GM21360 (cell line): ENCODE data around the gene BCL2.
A peak's percentile ranks its signal among the peaks of the same experiment; 100 is the strongest.

Source experiments
- ATAC-seq: cut with Tn5 transposase; IDR thresholded peaks from one replicate; pipeline ENCODE4 v1.9.1; 2021; ENCODE audit warnings: mild to moderate bottlenecking, moderate library complexity; ENCODE audit not compliant: unreplicated experiment

BCL2 gene

GRCh38 chr18:63329431-63330145 lies 10.0 kb upstream of the BCL2 start:
- no peak for ATAC-seq

DNA sequence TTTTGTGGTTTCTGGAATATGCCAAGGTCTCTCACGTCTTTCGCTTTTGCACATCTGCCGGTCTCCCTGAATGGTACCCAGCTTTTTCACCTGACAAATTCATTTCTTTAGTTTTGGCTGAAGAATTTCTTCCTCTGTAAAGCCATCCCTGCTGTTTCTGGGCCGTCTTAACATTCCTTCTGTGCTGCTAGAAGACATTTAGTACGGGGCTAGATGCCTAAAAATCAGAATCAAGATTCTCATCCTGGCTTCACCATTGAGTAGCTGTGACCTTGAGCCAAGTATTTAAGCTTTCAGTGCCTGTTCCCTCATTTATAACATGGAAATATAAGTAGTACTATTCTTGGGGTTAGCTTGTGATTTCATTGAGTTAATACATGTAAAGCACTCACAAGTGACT lies 6.4 kb upstream of the BCL2 start:
- ATAC-seq = no peak

GRCh38 chr18:63325086-63325686 lies 5.6 kb upstream of the BCL2 start:
- ATAC-seq = no peak

- no peak for ATAC-seq
These were observed 3.5 kb upstream of the BCL2 start for GRCh38 chr18:63322908-63323634.

DNA sequence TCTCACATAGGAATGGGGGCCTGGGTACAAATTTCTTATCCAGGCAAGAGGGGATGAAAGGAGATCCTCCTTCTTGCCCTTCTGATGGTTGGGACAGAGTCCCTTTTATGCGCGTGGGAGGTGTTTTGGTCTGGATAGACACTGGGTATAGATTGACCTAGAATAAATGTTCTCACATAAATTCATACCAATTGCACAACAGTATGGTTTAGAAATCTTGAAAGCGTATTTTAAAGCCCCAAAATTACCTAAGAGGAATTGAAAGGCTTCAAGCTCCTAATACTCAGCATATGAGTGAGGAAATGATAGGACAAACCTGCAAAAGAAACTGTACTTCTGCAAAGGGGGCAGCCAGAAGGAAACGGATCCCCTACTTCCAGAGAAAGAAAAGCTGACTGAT lies 2.6 kb upstream of the BCL2 start:
- no peak for ATAC-seq

DNA sequence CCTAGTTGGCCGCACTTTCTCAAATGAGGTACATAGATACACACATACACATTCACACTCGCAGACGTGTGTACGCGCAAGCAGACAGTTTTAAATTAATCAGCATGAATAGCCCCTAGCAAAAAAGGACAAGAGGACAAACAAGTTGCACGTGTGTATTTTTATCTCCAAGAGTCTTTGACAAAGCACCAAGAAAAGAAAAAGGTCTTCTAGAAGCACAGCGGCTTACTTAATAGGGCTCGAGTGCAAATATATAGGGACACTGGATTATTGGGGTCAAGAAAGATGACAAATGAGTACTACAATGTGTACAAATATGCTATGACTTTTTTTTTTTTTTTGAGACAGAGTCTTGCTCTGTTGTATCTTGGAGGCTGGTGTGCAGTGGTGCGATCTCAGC lies 1.7 kb upstream of the BCL2 start:
- ATAC-seq = no peak

DNA sequence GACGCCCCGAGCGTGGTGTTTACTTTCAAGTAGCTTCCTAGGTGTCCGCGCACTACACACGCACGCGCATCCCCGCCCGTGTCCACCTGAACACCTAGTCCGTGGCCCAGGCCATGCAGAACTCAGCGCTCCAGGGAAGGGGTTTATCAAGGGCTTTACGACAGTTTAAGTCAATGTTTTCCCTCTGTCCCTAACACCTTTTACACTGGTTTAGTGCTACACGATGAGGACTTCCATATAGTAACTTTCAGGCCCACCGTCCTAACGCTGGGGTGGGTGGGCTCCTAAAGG lies 1.4 kb upstream of the BCL2 start:
- ATAC-seq = no peak

- ATAC-seq = peak; percentile 46
These were observed 780 bp upstream of the BCL2 start for GRCh38 chr18:63320123-63320974.

DNA sequence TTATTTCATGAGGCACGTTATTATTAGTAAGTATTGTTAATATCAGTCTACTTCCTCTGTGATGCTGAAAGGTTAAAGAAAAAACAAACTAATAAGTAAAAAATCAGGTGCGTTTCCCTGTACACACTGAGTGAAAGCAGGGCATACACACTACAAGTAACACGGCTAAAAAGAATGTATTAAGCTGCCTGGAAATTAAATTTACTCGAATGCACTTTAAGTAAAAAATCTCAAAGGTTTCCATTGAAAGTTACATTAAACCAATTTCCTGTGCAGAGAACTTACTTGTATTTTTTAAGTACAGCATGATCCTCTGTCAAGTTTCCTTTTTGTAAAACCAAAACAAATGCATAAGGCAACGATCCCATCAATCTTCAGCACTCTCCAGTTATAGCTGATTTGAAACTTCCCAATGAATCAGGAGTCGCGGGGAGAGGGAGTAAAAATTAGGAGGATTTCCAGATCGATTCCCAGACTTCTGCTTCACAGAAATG lies 633 bp downstream of the BCL2 start:
- no peak for ATAC-seq

DNA sequence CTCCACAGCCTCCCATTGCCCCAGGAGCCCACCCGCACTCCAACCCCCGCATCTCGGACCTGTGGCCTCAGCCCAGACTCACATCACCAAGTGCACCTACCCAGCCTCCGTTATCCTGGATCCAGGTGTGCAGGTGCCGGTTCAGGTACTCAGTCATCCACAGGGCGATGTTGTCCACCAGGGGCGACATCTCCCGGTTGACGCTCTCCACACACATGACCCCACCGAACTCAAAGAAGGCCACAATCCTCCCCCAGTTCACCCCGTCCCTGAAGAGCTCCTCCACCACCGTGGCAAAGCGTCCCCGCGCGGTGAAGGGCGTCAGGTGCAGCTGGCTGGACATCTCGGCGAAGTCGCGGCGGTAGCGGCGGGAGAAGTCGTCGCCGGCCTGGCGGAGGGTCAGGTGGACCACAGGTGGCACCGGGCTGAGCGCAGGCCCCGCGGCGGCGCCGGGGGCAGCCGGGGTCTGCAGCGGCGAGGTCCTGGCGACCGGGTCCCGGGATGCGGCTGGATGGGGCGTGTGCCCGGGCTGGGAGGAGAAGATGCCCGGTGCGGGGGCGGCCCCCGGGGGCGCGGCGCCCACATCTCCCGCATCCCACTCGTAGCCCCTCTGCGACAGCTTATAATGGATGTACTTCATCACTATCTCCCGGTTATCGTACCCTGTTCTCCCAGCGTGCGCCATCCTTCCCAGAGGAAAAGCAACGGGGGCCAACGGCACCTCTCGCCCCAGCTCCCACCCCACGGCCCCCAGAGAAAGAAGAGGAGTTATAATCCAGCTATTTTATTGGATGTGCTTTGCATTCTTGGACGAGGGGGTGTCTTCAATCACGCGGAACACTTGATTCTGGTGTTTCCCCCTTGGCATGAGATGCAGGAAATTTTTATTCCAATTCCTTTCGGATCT lies 1.3 kb downstream of the BCL2 start:
- ATAC-seq = peak; percentile 43

GRCh38 chr18:63317556-63317946 lies 2.0 kb downstream of the BCL2 start:
- ATAC-seq = no peak

DNA sequence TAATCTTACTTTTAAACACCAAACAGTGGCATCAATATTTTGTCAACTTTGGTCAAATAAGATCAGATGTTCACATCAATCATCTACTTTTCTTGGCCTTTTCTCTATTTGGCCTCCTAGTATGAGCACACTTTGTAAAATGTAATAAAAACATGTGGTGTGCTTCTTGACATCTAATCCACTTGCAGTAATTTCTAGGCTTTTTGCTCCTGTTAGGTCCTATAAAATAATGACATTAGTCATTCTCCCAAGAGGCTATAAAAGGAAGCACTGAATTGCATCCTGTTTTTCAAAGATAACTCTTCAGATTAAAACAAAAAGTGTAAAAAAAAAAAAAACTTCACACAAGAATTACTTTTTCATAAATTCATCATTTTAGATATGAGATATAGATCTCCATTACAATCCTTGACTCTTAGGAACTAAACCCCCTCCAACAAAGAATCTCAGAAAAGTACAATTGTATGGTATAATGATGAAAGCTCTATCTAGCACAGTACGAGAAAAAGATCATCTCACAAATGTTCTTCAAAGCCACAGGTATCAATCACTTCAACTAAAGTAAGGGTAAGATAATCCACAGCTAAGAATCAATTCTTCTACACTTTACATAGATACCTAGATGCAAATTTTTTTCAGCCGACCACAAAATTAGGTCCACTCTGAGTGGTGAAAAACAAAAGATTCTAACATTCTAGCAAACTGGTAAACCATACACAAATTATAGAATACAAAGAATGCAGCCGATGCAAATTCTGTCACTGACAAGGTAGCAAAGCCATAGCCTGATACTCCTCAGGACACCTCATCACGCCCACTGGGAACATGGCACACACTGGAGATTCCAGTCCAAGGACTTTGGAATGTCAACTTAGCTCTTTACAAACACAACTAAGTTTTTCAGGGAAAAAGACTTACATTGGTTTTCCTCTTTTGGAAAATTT lies 2.7 kb downstream of the BCL2 start:
- no peak for ATAC-seq

DNA sequence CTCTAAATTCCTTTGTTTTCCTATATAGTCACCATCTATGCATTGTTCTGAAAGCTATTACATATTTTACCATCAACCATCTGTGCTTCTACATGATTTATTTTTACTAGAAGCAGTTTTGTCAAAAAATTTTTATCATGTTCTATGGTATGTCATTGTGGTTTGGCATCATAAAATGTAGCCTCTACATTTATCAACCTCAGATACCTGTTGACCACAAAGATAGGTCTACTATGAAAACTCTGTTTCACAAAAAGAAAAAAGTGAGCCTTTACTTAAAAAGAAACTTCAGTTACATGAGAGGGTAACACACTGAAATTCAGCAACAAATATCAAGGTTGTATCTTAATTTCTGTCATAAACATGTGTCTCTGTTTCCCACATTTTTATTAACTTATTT lies 3.7 kb downstream of the BCL2 start:
- ATAC-seq = no peak

GRCh38 chr18:63315131-63315662 lies 4.4 kb downstream of the BCL2 start:
- no peak for ATAC-seq

DNA sequence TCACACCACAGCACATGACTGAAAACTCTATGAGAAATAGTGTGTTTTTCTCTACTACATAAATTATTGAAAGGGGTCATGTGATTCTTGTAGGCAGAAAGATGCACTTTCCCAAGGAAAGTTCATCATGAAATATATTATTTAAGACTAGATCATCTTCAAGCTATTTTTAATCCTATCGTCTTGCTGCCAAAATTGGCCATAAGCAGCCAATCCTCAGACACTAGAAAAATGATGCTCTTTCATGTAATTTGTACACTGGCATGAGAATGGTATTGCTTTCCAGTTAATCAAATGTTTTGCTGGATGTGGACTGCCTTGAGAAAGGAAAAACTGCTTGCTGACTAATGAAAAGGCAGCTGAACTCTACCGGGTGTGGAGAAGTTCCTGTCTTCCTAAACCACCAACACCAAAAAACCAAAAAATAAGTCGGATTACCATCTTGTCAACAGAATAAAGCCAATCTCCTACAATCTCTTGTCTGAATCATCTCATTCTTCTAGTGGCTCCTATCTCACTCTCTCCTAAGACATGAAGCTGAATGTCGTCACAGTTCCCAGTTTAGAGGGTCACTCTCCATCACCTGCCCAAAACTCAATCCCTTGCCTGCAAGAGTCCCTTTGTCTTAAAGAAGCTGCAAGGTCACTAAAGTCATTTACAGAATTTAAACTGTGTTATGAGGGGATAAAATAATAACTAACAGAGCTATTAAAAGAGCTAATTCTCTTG lies 5.3 kb downstream of the BCL2 start:
- ATAC-seq = no peak

GRCh38 chr18:63313396-63313917 lies 6.1 kb downstream of the BCL2 start:
- ATAC-seq = no peak

- ATAC-seq = no peak
These were observed 6.7 kb downstream of the BCL2 start for GRCh38 chr18:63312737-63313395.

DNA sequence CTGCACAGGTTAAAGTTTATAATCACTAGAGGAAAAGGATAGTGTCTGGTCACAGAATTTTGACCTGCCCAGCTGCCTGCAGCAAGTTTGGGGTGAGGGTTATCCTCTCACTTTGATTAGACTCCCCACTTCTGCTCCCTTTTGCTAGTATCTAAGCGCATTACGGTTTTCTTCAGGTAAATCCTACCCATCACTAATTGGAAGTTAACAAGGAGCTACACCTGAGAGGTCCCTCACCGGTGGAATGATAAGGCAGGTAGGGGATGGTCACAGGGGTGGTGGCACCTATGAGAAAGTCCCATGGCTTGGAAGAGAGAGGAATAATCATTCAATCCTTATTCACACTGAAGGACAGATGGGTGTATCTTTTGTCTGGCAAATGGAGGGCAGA lies 7.6 kb downstream of the BCL2 start:
- peak; percentile 2 for ATAC-seq
